HG03097 (cell line): ENCODE data around the gene PHF8.

Experiments used
- ATAC-seq: cut with Tn5 transposase; IDR thresholded peaks from one replicate; pipeline ENCODE4 v1.9.1; 2021; ENCODE audit not compliant: unreplicated experiment, low FRiP score

Gene PHF8

DNA sequence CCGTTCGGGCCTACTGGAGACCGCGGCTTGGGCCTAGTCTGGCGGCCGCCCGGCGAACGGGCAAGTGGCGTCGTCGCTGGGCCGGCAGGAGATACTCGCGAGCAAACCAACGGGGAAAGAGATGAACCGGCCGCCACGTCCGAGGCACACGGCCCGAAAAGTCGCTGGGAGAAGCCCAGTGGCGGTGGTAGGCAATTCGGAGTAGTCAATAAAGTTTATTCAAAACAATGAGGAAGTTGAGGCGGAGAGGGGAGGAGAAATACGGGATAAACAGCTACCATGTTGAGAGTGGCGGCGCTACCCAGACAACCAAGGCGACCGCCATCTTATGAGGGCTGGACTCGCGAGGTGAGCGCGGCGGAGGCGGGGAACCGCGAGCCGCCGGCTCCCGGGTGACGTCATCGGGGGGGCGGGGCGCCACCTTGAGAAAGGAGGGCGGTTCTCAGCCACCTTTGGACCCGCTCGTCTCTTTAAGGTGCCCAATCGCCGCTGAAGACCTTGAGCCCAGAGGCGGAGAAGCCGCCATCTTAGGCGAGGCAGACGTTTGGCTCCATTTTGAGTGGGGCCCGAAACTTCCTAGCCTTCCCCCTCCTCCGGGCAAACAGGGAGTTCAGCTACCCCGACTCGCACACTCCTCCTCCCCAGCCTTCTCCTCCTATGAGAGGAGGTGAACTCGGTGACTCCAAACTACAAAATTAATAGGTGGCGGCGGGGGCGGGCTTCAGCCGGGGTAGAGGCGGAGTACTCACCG, at the start of gene PHF8:
Gene PHF8 (minus strand): TSS at position 348 of the 751 bp plus-strand sequence. CDS start 1,745 bp downstream, outside the sequence.
- peak; percentile 79 for ATAC-seq

DNA sequence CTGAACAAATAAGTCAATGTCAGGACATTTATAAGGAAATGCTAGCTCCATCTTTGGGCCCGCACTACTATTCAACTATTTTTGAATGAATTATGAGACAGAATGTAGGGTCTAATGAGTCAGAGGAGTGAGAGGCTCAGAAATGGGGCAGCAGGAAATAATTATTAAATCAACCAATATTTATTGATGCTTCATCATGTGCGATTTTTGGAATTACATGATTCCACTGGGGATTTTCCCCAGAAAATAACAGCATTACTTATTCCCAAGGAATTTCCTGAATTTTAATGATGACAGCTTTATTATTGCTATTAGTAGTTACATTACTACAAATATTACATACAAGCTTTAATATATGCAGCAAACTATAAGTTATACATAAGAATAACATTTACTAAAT, 49.3 kb upstream of the PHF8 start:
- ATAC-seq = no peak

DNA sequence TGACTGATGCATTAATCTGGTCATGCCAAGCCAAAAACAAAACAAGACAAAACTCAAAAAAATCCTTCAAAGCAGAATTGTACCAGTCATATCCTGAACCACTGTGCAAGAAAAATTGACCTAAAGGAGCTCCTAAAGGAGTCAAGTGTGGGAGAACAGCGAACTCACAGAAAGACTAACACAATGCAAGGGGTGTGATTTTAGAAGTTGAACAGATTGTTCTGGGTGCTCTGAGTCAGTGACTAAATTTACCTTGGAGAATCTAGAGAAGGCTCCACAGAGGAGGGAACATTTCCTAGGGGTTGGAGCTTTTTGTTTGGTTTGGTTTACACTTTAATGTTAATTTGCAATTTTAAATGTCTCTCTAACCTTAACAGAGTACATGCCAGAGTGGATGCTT, 48.9 kb upstream of the PHF8 start:
- no peak for ATAC-seq

DNA sequence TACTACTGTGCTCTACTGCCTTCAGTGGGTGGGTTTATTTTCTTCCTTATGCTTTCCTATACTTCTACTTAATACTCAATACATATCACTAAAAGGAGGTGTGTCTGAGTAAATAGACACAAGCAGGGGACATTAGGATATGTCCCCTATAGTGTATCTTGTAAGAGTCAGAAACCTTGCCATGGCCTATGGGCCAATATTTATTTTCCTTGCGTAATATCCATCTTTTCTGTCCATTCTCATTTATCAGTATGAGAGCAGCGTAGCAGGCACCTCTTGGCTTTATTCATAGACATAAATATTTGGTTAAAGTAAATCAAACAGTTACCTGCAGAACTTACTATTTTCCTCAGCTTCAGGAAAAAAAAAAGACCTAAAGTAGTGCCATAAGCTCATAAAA, 46.6 kb upstream of the PHF8 start:
- ATAC-seq = no peak

DNA sequence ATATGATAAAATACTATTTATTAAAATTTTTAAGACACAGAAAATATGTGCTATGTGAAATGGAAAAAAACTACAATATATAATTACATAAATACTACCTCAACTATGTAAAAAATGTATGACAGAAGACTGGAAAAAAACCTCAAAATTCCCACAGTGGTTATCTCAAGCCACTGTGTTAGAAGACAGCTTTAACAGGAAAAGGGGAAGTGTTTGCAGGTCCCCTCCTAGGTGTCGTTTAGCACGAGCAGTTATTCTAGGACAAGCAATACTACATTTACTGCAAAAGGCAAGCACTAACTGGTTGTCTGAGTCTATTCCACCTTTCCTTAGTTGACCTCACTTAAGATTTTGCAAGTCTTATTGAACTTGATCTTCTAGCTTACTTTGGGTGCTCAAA, 44.9 kb upstream of the PHF8 start:
- ATAC-seq = no peak

DNA sequence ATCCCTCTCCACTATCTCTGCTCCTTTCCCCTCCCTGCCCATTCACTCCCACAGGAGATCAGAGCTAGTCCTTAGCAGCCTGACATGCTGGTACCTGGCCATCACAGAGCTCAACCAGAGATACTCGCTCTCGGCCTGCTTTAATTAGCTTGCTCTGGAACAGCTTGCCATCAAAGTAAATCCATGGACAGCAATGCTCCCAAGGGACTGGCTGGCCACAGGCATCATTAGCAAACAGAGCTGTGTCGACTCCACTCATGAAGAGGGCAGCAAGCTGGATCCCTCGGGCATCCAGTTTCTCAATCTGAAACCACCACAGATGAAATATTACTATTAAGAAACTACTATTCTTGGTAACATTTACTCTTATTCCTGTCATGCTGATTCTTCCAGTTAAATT, 43.4 kb upstream of the PHF8 start:
- ATAC-seq = no peak

DNA sequence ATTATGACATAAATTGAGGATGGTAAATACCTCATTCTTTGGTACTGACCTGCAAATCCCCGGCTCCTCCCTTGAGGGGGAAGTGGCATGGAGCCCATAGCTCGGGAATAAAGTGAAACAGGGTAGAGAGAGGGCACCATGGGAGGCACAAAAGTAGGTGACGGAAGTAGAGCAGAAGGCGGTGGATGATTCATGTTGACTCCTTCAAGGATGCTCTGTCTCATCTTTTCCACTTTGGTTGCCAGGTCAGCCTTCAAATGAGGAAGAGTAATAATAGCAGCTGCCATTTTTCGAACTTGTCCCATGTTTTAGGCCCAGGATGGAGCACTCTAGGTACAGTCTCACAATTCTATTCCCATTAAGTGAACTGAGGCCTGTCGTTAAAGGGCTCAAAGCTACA, 41.4 kb upstream of the PHF8 start:
- ATAC-seq = no peak

DNA sequence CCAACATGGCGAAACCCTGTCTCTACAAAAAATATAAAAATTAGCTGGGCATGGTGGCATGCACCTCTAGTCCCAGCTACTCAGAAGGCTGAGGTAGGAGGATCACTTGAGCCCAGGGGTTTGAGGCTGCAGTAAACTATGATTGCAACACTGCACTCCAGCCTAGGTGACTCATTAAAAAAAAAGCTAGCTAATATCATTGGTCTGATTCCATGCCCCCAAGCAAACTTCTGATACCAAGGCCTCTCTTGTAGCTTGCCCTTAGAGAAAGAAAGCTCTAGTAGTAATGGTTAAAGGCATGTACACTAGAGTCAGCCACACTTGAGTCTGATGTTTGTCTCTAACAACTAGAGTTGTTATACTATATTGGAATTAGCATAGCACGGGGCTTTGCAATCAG, 32.6 kb upstream of the PHF8 start:
- ATAC-seq = no peak

DNA sequence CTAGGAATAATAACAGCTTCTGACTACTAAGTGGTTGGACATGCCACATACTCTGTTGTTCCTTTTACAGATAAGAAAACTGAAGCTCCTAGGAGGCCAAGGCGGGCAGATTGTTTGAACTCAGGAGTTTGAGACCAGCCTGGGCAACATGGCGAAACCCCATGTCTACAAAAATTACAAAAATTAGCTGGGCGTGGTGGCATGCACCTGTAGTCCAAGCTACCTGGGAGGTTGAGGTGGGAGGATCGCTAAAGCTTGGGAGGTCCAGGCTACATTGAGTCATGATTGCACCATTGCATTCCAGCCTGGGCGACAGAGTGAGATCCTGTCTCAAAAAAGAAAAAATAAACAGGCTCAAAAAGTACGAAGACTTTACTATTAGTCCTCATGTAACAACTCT, 30.6 kb upstream of the PHF8 start:
- no peak for ATAC-seq

DNA sequence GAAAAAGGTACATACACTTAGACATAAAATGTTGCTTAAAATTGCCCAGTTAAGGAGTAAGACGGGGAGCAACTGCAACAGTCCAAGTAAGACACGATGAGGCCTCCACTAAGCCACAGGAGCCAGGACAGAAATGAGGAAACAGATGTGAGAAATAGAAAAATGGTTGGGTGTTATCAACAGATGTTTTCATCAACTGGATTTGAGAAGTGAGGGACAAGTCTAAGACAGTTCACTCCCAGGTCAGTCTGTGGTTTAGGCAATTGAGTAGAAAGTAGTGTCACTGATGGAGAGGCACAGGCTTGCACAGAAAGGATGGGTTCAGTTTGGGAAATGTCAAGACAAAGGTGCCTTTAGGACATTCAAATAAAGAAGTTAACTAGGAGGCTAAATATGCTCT, 23.5 kb upstream of the PHF8 start:
- no peak for ATAC-seq

DNA sequence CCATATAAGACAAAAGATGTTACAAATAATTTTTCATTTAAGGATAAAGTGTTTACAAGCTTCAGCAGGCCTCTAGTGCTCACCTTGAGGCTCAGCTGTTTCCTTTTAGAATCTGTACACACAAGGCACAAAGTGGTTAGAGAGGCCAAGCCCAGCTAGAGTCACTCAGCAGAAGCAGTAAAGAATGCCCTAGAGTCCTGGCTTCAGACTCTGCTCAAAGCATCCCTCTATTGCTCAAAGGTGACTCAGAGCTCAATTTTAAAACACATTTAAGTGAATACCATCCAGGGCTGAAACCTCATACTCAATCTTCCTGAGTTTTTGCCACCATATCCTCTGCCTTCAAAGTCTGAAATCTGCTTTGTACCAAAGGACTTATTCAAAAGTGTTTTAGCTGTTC, 22.6 kb upstream of the PHF8 start:
- no peak for ATAC-seq

DNA sequence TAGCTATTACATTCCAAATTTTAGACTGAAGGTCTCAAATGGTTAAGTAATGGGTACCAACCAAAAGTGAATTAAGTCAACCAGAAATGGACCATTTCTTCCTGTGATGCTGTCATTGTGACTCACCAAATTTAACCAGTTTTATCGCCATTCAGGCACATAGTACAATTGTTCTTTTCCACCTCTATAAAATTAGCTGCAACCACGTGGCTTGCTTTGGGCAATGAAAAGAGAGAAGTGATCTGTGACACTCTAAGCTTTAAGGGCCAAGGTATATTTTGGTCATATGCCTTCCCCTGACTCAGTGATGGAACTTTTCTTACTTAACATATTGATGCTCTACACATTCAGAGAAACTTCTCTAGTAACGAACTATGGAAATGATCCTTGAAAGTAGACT, 20.3 kb upstream of the PHF8 start:
- ATAC-seq = no peak

DNA sequence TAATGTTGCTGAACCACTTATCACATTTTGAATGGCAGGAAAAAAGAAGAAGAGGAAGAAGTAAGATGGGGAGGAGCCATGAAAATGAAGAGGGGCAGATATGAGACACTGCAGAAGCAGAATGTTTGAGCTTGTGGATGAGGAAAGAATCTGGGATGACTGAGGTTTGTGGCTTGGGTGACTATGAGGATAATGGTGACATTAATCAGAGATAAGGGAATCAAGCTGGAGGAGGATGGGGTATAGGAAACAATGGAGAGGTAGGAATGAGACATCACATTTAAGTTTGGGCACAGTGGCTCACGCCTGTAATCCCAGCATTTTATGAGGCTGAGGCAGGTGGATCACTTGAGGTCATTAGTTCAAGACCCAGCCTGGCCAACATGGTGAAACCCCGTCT, 19.1 kb upstream of the PHF8 start:
- ATAC-seq = no peak

DNA sequence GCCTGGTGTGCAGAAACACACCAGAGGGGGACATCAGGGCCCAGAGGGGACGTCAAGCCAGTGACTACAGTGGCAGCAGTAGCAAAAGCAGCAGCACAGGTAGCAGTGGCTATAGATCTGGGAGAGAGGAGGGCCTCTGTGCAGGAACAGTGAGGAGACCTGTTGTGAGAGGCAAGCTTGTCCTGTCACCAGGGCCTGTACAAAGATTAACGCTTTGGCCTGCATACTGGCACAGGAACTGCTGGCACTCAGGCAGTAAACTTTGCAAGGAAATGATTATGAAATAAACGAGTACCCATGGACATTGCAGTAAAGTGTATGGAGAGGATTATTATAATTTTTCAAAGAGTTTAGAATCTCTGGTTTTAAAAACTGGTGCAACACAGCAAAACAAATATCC, 5.5 kb upstream of the PHF8 start:
- ATAC-seq = no peak

DNA sequence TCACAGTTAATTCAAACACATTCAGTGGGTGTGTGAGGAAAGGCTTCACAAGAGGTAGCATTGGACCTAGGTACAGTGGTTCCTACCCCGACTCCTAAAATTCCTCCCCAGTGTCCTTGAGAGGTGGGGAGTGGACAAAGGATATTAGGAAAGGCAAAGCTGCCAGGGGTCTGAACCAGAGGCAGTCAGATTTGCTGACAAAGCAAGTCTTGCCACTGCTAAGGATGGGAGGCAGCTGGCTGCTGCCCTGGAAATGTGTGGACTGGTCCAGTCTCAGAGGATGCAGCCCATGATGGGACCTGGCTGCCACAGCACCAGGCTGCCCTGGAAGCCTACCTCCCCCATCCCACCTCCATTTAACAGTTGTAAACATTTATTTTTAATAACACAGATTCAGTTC, 4.1 kb upstream of the PHF8 start:
- ATAC-seq = no peak

DNA sequence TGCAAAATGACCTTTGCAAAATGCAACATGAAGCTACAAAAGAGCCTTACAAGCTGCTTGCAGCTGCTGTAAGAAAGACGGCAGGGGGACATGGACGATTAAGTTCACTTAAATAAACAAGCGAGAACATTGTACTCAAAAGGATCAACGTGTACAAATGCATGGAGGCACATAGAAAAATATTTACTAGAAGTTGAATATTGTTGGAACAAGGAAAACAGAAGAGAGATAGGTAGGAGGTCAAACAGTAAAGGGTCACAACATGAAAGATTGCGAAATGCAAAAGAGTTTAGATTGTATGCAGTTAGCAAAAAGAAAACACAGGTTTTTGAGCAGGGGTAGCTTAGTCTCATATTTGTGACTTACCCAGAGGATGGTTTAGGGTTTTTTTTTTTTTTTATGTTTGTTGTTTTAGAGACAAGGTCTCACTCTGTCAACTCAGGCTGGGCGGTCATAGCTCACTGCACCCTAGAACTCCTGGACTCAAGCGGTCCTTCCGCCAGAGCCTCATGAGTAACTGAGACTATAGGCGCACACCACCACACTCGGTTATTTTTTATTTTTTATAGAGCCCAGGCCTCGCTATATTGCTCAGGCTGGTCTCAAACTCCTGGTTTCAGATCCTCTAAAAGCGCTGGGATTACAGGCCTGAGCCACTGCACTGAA, 1.4 kb upstream of the PHF8 start:
- no peak for ATAC-seq

DNA sequence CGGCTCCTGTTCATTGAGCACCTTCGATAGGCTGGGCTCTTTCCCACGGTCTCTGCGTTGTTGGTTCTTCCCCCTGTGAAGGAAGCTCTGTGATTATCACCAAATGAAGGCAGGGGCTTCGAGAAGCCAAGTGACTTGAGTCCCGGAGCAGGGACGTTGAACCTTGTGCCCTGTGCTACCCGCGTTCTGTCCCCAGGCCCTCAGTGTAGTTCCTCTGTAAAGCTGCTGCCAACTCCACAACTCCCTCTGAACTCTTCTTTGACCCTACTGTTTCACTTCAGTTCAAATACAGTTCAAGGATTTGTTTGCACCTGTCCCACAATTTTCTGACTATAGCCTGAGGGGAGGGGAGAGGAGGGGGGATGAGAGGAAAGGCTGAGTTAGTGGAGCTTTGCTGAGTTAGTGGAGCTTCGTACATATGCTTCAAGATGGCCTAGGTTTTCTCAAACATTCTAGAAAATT, 635 bp upstream of the PHF8 start:
- no peak for ATAC-seq

DNA sequence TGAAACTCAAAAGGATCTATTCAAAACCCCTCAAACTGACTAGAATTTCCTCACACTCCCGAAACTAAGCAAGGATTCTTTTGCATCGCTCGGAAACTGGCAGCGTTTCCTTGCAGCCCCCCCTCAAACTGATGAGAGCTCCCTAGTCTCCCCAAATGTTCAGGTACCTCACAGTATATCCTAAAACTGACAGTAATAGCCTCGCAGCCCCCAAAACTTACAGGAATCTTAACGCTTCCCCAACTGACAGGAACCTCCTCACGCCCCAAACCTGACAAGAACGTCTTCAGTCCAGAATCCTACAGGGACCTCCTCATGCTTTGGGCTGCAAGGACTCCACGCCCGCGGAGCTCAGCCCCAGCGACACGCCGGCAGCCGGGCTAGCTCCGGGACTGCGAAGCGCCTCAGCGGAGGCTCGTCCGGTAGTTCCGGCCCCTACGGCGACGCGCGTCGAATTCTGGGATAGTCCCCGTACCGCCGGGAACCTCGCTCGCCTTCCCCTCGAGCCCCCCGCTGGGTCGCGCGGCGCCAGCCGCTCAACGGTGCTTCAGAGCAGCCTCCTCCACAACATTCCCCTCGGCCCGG, 640 bp downstream of the PHF8 start:
- ATAC-seq = peak; percentile 24

DNA sequence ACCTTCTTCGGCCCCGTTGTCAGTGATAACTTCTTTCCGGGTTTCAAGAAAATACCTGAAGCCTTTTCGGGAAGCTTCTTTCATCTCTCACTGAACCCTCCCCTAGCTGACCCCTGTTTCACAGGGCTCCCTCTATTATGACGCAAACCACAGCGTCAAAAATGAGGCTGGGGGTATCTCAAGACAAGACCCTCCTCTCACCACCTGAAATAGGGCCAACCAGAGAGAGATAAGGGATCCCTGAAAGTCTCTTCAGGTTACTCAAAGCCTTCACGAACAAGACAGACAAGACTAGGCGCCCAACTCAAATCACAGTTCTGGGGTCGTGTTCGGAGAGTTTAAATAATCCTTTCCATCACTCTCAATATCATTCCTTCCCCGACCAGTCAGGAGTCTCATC, 1.2 kb downstream of the PHF8 start:
- no peak for ATAC-seq

DNA sequence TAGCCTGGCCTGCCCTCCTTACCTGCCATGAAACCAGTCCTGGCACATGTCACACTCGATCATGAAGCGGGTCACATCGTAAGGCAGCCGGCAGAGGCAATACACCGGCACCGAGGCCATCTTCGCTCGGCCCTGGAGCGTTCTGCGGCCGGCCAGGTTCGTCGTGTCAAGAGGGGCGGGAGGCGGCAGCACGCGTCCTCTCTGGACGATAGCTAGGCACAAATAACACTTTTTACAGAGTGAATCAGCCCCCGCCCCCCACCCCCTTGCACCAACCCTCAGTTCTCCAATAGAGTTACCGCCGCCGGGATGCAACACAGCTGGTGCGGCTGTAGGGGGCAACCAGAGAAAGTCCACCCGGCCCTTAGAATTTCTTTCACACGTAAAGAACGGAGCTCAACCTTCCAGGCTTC, 1.7 kb downstream of the PHF8 start:
- no peak for ATAC-seq

DNA sequence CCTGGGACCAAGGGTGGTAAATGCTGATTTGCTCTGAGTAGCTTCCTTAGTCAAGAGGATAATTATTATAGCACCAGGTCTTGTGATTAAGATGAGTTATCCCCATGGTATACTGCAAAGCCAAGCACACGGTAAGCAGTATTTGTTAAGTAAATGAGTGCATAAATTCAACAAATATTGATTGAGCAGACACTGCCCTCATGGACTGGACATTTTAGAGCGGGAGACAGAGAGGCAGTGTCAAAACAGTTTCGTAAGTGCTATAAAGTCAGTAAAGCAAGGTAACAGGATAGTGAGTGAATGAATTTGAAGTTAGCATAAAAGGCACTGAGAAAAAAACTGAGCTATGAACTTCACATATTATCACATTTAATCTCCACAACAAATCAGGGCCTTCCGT, 13.9 kb downstream of the PHF8 start:
- no peak for ATAC-seq

DNA sequence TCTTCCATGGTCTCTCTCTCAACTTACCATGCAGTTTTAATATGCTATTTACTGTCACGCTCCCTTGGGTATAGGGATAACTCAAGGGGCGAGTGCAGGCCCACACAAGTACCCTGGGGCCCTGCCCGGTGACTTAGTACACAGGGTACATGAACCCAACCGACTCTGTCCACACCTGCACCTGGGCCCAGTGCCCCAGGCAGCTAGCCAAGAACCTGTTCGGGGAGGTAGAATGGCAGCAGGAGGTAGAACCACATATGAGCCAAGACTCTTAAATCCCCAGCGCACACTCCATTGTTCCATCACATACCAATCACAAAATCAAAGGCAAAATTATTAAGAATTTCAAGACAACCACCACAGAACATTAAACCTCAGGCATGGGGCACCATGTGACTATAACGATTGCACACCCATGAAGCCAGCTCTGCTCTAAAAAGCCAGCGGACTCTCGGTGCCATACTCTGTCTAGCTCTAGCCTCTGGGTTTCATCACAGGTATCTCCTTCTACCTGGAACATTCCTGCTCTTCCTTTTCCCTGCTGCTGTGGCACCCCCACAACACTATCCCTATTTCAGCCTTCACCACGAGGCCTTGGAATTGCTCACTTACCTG, 14.6 kb downstream of the PHF8 start:
- no peak for ATAC-seq
